Activated CD4-positive, alpha-beta T cell treated with anti-CD3 and anti-CD28 coated beads, Interleukin-2, amount 50 U/mL, for 1 hour (primary cell): Measurements from ENCODE around the gene STX11.

Source experiments
- DNase-seq: peaks from one replicate; pipeline ENCODE4 v3.0.0-alpha.2; 2020

Gene STX11

DNA sequence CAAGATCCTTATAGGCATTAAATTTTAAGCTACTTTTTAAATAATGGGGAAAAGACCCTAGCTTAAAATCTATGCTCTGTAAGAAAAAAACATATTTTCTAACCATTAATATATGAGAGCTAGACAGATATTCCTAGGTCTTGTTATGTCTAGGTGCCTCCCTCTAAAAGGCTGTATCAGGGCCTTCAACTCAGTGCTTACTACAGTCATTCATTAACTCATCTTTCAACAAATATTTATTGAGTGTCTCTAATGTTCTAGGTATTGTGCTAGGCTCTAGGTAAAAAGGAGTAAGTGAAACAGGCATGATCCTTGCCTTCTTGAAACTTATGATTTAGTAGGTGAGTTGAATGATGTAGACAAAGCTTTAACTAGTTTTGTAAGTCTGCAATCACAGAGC is 6.4 kb upstream of the STX11 start:
- DNase-seq, result no peak

DNA sequence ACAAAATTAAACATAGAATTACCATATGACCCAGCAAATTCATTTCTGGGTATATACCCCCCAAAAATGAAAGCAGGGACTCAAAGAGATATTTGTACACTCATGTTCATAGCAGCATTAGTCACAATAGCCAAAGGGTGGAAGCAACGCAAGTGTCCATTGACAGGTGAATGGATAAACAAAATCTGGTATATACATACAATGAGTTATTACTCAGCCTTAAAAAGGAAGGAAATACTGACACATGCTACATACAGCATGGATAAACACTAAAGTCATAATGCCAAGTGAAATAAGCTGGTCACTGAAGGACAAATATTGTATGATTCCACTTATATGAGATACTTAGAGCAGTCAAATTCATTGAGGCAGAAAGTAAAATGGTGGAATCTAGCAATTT is 5.3 kb upstream of the STX11 start:
- DNase-seq, result no peak

DNA sequence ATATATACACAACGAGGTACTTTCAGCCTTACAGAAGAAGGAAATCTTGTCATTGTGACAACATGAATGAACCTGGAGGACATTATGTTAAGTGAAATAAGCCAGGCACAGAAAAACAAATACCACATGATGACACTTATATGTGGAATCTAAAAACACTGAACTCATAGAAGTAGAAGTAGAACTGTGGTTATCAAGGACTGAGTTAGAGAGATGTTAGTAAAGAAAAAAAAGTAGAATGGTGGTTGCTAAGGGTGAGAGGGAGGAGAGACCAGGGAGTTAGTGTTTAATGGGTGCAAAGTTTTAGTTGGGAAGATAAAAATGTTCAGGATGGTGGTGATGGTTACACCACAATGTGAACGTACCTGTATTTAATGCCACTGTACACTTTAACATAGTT is 4.8 kb upstream of the STX11 start:
- no peak for DNase-seq

DNA sequence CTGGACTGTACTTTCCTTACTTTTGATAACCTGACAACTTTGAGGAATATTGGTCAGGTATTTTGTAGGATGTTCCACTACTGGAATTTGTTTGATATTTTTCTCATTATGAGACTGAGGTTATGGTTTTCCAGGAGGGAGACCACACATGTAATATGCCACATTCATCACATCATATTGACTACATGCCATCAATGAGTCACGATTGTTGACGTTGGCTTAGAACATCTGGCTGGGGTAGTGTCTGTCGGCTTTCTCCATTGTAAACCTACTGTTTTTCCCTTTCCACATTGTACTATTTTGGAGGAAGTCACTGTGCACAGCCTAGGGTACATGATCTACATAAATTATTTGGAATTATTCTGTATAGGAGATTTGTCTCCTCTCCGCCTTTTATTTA is 1.4 kb upstream of the STX11 start:
- no peak for DNase-seq

DNA sequence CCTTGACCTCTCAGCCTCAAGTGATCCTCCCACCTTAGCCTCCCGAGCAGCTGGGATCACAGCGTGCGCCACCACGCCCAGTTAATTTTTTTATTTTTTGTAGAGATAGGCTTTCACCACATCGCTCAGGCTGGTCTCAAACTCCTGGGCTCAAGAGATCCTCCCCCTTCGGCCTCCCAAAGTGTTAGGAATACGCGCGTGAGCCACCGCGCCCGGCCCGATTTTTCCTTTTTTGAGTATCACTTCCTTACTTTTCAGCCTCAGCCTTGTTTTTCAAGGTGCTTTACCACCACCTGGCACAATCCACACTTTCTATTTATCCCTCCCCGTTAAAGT is 791 bp upstream of the STX11 start:
- no peak for DNase-seq

DNA sequence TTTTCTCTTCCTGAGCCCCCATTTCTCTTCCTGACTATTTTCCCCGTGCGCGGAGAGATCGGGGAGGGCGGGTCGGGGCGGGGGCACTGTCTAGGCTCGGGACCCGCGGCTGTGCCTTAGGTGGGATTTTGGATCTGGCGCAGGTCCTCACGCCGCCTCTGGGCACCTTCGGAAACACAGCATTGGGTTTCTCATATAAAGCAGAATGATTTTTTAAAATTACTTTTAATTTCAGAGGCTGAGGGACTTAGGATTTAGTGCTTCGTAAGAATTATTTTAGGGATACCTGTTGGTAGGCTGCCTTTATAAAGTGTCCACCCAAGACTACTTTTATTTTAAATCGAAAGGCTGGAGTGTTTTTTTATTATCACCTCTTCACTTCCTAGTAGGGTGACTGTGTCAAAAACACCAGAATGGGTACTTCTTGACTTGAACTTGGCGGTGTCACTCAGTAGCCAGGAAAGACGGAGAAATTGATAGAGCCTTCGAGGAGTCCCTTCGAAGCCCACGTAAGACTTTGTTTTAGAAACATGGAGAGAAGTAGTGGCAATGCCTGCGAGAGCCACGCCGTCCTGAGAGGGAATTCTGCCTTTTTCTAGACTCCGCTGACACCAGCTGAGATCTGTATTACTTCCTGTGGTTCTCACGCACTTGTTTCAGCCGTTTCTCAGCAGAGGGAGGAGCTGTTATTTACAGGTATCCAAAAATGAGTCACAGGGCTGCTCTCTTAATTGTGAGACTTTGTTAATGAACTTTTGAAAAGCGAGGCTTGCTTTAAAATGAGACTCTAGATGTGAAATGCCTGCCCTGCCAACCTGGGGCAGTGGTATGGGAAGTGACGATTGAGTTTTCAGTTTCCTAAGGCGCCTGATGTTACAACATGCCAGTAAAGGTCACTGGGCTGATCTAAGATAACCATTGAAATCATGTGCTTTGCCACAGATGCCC is 667 bp downstream of the STX11 start:
- DNase-seq, result peak; percentile 40

DNA sequence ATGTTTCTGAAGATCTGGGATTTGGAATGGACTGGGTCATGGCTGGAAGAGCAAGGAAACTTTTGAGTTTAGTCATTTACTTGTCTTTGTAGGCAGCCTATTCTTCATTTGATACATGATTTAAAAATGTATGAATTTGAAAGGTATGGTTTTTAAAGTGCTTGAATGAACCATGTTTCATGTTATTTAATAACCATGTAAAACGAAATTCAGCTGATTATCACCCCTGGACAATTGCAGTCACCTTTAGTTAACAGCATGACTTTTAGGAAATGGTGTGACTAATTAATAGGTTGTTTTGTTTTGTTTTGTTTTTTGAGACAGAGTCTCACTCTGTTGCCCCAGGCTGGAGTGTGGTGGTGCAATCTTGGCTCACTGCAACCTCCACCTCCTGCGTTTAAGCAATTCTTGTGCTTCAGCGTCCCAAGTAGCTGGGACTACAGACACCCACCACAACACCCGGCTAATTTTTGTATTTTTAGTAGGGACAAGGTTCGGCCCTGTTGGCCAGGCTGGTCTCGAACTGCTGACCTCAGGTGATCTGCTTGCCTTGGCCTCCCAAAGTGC is 2.1 kb downstream of the STX11 start:
- no peak for DNase-seq

DNA sequence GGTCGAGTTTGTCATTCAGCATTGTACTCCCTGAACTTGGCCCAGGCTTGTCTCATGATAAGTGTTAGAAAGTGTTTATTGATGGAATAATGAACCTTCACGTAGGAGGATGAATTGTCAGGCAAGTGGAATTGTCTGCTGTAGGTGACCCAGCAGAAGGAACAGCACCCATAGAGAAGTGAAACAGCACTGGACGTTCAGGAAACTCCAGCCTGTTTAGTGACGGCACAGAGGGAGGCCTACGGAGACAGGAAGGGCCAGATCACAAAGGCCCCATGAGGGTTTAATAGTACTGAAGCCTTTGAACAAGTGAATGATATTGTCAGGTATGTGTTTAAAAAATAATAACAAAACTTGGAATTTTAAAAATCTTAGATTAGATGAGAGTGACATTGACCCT is 2.9 kb downstream of the STX11 start:
- no peak for DNase-seq

DNA sequence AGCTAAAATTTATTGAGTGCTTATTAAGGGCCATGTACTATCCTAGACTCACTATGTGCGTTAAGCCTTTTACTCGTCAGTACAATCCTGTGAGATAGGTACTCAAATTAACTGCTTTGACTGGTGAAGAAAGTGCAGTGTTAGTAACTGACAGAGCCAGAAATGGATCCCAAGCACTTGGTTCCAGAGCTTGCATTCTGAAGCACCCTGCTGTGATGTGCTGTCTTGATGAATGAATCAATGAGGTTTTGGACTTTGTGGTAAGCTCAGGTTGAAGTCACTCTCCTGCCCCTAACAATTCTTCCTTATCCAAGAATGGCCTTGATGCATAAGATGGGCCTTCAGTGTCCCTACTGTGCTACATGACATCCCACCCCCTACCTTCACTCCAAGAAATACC is 3.7 kb downstream of the STX11 start:
- no peak for DNase-seq

DNA sequence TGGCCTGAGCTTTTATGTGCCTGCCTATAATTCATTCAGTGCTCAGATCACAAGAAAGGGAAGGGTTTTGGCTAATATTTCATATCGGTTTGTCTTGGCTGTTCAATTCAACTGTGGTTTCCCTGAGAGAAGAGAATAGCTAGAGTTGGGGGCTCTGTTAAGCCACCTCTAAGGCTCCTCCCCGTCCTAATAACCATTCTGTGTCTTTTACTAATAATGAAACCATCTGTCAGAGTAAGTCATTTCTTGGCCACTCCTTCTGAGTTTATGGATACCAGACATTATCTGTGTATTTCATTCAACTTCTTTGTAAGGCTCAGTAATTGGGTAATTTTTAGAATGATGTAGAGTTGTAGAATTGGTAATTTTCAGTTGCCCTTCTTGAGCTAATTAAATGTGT is 5.2 kb downstream of the STX11 start:
- DNase-seq, result no peak

DNA sequence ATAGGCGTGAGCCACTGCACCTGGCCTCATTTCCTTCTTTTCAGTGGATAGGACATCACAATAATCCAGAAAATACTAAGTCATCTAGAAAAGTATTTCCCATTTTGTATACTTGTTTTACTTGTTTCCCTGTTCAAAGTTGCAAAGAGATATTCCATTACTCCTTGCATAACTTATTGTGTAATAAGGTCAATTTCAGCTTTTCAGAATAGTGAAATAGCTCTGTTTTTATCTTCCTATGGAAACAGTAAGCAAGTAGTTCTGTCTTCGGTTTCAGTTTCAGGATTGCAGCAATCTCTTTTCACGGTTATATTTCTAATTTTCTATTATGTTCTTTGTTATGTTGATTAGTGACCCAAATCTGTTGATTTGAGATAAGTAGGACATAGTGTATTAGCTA is 6.0 kb downstream of the STX11 start:
- no peak for DNase-seq

DNA sequence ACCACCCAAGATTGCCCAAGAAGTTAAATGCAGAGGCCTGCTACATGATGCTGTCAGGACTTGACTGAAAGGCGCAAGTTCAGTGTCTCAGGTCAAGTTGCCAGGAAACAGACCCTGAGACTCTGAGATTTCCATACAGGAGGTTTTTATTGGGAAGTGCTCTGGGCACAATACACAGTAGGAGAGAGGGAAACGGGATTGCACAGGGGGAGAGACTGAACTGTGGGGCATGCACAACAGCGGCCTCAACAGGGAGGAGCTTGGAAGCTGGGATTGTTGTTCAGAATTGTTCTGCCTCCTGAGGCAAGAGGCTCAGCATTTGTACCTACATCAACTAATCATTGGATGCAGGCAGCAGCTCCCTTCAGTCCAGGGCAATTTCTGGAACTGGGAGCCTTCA is 6.7 kb downstream of the STX11 start:
- no peak for DNase-seq

DNA sequence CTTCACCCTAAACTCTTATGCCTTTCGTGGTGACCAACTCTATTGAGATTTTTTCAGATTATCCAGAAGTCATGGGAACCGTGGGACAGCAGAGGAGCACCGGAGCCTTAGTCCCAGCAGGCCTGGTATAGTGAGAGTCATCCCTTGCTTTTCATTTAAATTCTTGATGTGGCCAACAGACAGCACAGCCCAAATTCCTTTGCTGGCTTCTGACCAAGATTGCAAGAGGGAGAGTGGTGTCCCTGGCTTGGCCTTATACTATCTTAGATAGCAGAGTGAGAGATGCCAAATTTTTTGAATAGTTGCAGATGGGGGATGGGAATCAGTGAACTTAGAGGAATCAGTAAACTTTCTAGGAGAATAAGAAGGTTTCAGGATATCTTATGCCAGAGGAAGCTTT is 7.8 kb downstream of the STX11 start:
- no peak for DNase-seq

DNA sequence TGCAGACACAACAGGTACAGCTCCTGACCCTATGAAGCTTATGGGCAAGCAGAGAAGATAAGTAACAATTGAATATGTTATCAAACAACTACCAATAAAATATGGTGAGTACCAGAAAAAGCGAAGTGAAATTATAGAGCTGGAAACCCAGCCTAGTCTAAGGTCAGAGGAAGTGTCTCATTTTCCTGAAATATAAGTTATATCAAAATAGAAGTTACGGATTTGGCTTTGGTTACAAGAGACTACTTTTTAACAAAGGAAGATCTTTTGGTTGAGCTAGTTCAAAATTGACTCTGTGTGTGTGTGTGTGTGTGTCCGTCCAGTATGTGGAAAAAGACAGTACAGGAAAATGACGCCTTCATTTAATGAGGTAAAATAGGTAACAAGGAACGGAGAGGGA is 8.9 kb downstream of the STX11 start:
- DNase-seq, result no peak

DNA sequence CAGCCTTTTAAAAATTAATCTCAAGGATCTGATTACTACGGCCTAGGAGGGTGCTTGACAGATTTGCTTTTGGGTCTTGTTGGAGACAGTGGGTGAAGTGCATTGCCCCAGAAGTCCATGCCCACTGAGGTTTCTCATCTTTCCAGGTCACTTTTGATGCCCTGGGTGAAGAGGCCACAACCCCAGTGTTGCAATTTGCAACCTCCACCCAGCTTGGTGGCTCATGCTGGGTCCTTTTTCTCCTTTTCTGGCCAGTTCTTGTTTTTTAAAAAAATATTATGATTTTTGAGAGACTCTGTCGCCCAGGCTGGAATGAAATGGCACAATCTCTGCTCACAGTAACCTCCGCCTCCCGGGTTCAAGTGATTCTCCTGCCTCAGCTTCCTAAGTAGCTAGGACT is 9.4 kb downstream of the STX11 start:
- DNase-seq, result no peak

DNA sequence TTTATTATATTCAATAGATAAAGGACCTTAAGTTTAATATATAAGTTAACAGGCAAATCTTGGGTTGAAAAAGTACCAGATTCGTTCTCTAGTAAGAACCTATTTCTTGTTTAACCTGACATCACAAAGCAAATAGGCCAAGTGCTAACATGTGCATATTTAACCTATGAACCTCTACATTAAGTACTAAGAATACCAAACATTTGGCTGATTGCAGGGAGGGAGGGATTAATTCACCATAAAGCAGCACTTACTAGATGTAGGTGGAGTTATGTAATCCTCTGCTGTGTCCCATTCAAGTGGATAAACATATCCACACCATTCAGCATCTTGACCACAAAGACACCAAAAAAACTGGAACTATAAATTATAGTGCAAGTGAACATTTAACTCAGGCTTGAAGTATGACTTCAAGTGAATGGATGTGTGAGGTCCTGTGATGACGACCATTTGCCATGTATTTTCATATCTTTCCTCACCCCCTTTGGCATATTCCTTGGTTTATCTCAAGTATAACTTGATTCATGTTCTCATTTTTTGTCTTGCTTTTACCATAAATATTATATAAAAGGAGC is 10.2 kb downstream of the STX11 start:
- DNase-seq, result no peak

DNA sequence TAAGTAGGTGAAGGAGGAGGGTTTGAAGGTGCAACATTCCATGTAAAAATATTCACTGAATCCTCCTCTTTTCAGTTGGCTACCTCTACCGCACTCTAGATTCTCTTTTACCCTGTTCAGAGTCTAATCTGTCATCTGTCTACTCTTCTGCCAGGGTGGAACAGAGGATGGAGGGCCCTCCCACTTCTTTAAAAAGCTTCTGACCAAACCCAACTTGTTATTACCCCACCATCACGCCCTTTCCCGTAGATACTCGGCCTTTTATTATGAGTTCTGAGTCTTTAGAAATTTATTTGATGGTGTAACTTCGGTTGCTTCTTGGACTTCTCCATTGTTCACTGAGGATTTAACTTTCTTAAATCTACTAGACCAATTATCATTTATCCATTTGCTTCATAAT is 11.7 kb downstream of the STX11 start:
- no peak for DNase-seq

DNA sequence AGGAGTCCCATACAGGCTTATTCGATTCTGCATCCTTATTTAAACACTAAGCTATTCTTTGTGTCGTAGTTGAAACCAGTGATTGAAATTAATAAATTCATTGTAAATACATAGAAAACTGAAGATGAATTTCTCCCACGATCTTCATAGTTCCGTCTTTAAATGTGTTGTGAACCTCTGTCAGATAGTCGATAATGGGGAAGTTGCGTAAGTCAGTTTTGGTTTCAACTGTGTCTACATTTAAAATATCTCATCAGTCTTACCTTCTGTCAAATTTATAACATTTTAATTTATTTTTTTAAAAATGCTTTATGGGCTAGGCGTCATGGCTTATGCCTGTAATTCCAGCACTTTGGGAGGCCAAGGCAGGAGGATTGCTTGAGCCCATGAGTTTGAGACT is 12.7 kb downstream of the STX11 start:
- DNase-seq, result no peak

DNA sequence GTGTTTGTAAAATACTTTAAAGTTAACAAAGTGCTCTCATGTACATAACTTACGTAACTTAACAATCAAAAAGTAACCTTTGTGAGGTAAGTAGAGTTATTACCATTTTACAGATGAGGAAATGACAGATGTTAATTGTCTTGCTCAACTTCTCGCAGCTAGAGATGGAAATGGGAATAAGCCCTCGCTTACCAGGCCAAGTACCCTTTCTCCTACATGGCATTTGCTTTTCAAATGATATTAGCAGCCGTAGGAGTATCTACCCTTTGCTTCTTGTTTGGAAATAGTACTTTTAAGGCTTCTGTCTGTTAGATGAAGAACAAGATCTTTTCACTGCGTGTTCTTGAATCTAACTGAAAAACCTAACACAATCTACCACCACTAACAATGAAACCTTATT is 15.5 kb downstream of the STX11 start:
- no peak for DNase-seq

DNA sequence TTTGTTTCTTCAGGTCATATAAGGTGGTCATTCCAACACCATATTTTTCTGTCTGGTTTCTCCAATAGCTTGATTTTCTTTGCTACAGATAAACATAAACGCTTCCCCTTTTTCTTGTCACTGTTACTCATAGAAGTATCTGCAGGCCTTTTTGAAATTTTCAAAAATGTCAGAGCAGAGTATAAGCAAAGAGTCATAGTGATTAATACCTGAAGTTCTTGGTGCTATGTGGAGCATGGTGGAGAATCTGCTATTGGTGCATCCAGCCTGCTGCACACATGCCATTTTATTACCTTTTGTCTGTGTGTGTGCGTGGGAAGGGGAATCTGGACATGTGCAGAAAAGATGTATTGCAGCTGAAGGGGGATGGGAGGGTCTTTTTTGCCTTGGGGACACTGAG is 19.7 kb downstream of the STX11 start:
- DNase-seq, result no peak

DNA sequence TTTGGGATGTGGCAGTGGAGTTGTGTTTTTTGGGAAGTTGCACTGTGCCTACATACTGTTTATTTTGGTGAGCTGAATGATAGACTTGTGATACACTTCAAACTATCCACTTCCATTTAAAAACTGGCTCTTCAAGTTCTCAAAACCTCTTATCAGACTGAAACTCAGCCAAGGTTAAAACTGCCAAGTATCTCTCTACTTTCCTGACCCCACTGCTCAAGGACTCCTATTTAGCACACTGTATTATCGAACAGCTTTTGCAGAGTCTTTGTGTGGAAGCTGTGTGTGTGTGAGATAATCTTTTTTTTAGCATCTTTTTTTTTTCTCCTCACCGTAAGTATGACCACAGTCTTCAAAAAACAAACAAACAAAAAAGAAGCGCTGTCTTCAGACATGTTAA is 21.1 kb downstream of the STX11 start:
- no peak for DNase-seq

DNA sequence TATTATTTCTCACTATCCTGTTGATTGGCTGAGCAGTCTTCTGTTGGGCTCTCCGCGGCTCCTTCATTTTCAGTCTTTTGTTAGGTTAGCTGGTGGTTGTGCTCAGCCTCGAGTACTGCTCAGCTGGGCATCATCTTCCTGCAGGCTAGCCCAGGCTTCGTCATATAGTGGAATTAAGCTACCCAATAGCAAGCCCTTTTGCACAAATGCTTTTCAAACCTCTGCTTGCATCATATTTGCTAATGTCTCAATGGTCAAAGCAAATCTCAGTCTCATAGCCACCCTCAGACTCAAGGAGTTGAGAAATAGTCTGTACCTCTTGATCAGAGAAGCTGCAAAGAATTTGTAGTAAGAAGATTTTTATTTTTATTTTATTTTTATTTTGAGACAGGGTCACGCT is 23.7 kb downstream of the STX11 start:
- no peak for DNase-seq

DNA sequence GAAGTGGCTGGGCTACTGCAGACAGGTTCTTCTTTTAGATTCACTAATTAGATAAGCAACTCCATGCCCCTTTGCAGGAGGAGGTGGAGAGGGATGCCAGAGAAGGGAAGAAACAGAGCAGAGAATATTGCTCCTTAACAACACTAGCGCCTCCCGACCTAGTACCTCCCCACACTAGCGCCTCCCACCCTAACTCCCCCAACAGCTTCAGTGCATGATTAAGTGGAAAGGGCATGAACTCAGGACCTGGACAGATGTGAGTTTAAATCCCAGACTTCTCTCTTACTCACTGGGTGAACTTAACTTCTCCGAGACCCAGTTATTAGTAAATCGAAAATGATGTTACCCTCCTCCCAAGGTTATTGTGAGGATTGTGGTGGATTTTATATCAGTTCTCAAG is 25.7 kb downstream of the STX11 start:
- DNase-seq, result no peak

DNA sequence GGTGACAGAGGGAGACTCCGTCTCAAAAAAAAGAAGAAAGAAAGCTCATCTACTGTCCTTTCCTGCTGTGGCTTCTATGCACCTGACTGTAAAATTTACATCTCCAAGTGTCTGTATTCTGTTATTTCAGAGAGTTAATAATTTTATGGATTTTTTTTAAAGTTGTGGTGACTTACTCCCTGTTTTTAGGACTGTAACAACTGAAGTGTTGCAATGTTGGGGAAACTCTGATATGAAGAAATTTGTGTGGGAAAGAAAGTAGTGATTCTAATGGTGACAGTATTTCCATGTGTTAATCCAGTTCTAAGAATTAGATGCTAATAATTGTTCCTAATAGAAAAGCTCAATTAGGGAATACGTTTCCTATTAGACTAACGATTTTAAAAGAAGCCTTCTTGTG is 27.4 kb downstream of the STX11 start:
- DNase-seq, result no peak

DNA sequence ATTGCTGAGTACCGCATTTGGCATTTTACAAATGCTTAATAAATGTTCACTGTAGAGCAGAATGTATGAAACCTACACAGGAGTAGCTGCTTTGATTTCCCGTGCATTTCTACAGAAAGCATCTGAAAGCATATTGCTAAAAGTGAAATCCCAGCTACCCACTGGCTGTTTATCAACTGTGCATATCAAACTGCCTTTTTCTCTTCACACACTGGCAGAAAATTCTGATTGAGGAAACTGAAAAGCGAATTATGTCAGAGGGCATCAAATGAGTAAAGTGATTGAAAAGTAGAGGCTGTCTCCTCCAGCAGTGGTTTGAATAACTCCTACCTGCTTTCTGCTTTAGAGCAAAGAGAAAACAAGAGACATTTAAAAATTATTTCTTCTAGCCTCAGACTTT is 28.0 kb downstream of the STX11 start:
- no peak for DNase-seq
